Measurements from ENCODE around the gene MEF2B.
A peak's percentile ranks its signal among the peaks of the same experiment; 100 is the strongest.
"Not testable (repeated sequence)": the region's sequence is repeated elsewhere in the genome, so short reads cannot be mapped to it uniquely, and the experiment has no call there.

MEF2B gene

DNA sequence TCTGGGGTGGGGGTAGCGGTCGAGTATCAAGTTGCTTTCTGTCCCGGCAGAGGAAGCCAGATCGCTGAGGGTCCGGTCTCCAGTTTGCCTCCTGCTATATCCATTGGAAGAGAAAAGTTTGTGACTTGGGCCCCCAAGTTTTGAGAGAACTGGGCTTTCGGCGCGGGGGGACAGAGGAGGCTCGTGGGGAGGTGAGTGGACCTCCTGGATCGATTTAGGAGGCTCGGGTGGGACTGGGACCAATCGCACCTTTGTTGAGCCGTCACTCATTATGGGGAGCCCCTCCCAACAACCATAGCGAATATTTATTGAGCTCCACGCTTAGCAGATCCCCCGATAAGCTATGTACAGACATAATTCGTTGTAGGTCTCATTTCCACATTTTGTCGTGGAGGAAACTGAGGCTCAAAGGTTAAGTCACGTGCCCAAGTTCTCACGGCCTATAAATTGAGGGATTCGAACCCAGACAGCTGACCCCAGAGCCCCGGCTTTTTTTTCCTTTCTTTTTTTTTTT, 22.9 kb upstream of the MEF2B start:
- no peak for DNase-seq

DNA sequence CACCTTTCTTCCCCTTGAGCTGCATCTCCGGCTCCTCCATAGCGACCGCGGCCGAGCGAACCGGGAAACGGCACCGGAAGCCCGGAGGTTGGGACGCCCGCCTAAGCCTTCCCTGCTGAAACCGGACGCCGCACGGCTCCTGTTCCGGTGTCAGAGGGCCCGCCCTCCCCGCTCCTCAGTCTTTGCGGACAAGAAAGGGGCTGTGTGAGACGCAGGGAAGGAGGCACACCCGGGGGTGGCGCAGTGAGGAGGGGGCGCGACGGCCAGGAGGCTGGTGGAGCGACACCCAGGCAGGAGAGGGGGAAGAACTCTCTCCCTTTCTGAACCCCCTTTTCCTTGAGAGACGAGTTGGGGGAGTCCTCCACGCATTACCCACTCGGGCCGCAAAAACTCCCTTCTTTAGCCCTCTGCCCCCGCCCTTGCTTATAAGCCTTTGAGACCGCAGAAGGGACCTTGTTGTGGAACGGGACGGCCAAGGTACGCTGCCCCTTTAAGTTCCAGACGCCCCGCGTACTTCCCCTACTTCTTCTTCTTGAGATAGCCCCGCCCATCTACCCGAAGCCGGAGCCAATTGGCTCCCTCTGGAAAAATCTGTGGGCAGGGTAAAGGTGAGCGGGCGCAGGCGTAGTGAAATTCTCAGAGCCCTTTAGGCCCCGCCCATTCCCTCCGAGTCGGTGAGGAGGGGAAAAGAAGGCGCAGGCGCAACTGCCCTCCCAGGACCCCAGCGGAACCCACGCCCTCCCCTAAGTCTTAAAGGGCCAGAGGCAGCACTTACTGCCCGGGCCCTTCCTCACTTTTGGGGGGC, 22.2 kb upstream of the MEF2B start, which contains the start of the genes BORCS8 and RFXANK:
Gene BORCS8, minus strand, starts transcription at position 75 of the 805 bp plus-strand sequence. Its CDS starts 35 bp downstream, at position 40.
Gene RFXANK, plus strand, starts transcription at position 181 of the 805 bp plus-strand sequence. CDS start 1,689 bp downstream, outside the sequence.
- peak; percentile 98 for DNase-seq

DNA sequence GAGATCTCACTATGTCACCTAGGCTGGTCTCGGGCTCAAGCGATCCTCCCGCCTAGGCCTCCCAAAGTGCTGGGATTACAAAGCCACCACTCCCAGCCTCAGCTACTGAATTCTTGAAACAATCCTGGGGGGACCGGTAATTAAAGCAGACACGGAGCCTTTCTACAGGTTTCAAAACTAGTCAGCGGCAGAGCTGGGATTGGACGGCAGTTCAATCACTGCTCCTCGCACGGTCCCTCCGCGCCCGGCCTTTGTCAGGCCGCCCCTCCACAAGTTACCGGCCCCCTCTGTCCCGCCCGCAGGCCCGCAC, 21.7 kb upstream of the MEF2B start:
- no peak for DNase-seq

DNA sequence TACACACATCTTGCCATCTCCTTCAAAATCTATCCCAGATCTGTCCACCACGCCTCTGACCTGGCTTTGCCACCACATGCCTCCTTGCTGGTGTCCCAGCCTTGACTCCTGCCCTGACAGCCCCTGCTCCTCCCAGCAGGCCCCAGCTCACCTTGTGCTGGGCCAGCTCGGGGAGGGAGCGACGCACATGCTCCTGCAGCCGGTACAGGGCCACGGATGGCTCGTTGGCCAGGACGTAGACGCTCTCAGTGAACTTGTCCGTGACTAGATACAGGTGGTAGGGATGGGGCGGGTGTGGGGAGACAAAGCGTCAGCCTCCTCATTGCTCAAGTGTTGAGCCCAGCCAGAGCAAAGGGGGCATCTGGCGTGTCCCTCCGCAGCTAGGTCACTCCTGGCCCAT, 16.7 kb upstream of the MEF2B start:
- DNase-seq, result no peak

DNA sequence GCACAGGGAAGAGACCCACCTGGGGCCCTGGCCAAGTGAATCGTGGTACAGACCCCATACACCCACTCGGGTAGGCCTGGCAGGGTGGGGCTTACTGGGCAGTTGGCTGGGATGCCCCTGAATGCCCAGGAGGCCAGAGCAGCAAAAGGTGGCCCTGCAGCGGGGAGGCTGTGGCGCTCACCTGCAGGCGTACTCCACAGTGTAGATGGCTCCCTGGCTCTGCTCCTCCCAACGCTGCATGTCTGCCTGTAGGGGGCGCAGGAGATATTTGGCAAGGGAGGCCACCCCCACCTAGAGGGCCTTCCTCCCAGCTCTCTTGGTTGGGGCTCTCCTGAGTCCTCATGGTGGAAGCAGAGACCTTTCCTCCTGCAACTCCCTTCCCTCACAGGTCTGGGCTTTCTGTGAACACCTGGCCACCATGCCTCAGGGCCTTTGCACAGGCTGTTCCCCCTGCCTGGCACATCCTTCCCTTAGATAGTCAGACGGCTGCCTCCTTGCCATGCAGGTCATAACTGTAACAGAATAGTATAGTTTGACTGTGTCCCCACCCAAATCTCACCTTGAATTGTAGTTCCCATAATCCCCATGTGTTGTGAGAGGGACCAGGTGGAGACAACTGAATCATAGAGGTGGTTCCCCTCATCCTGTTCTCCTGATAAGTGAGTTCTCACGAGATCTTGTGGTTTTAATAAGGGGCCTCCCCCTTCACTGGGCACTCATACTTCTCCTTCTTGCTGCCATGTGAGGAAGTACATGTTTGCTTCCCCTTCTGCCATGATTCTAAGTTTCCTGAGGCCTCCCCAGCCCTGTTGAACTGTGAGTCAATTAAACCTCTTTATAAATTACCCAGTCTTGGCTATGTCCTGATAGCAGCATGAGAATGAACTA, 16.0 kb upstream of the MEF2B start:
- DNase-seq, result peak; percentile 63

DNA sequence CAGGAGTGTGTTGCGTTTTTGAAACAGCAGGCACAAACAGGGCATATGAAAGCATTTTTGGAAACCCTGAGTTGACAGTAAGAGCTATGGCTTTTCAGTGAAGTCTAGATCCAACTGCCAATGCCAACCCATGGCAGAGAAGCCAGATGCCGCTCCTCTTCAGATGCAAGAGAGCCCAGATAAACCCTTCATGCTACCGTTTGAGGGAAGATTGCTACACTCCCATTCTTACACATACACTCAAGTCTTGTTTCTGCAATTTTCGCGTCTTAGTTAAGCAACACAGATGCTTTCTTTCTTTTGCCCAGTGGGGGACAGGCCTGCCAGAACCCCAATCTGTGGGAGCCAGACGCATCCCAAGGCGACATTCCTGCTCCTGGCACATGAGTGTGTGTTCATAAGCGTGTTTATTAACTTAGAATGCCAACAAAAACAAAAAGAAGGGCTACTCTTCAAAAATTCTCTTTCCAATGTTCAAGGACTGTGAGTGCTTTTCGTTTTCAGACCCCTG, 11.5 kb upstream of the MEF2B start:
- DNase-seq, result no peak

DNA sequence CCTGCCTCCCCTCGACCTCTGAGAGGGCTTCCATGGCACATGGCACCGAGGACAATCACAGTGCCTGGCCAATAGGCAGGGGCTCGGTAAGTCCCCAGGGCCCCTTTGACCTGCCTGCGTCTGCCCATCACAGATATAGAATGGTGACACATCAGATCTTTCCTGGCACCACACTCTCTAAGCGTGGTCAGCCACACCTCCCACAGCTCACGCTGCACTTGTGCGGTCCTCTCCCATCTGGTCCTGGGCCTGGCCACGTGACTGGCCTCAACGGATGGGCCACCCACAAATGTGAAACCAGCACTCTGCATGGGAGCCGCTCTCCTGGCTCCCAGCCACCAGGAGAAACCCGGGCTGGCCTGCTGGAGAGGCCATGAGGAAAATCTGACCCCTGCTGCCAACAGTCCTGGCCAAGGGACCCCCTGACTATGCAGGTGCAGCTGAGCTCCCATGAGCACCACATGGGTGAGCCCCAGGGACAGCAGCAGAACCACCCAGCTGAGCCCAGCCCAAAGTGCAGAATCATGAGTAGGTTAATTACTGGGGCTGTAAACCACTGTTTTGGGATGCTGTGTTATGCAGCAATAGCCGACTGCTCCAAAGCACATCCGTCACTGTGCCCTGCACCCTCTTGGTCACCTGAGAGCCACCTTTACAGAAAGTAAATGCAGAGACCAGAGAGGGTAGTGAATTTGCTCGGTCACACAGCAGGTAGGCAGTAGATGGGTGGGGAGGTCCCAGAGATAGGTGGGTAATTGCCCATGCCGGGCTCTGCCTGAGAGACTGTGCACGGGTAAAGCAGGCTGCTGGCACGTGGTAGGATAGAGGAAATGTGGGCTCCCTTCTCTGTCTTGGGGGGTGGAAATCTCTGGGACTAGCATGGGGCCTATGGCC, 9.7 kb upstream of the MEF2B start:
- no peak for DNase-seq

DNA sequence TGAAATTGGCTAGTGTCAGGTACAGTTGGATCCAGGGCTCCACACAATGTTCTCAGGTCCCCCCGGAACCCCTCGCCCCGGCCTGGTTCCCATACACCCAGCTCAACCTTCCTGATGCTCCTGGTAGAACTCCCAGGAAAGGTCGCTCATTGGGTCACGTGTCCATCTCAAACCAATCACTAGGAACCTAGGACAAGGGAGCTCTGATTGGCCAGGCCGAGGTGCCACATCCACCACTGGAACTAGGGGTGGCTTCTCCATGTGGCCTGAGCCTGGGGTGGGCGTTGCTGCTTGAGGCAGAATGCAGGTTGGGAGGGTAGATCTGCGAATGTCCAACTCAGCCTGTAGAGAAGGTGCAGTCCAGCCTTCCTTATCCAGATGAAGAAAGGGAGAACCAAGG, 6.9 kb upstream of the MEF2B start:
- DNase-seq, result no peak

DNA sequence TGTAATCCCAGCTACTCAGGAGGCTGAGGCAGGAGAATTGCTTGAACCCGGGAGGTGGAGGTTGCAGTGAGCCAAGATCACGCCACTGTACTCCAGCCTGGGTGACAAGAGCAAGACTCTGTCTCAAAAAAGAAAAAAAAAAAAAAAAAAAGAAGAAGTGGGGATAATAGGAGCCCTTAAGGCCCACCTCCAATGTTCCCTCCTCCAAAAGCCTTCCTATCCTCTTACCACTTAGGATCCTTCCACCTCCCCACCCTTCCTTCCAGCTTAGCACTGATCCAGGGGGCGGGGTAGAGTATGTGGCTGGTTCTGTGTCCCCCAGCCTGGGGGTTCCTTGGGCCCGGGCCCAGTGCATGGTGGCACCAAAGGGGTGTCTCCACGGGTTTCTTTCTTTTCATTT, 3.2 kb upstream of the MEF2B start:
- DNase-seq, result not testable (repeated sequence)

DNA sequence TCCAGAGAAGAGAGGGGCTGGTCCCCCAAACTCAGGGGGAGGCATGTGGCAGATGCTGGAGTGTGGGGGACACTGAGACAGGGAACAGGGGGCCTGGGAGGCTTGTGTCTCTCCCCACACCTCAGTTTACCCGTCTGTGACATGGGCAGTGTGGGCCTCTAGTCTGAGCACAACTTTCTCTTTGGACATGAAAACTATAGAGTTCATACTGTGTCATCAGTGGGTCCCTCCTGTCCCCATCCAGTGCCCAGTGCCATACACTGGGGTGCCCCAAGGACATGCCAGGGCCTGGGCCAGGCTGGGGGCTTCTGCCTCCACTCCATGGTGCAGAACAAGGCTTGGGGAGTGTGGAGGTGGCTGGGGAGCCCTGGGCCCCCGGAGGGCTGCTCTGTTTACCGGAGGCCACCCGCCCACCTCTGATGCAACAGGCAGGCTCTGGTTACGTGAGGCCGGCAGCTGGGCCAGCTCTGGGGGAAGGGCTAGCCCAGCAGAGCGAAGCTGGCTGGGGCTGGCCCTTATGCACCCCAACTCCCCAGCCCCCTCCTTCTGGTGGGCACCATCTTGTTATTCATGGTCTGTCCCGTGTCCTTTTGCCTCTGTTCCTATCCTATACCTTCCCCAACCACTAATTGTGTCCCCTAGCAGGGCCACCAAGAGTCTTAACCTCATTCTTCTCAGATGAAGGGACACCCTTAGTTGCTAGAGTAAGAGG, 1.9 kb upstream of the MEF2B start:
- DNase-seq, result no peak

DNA sequence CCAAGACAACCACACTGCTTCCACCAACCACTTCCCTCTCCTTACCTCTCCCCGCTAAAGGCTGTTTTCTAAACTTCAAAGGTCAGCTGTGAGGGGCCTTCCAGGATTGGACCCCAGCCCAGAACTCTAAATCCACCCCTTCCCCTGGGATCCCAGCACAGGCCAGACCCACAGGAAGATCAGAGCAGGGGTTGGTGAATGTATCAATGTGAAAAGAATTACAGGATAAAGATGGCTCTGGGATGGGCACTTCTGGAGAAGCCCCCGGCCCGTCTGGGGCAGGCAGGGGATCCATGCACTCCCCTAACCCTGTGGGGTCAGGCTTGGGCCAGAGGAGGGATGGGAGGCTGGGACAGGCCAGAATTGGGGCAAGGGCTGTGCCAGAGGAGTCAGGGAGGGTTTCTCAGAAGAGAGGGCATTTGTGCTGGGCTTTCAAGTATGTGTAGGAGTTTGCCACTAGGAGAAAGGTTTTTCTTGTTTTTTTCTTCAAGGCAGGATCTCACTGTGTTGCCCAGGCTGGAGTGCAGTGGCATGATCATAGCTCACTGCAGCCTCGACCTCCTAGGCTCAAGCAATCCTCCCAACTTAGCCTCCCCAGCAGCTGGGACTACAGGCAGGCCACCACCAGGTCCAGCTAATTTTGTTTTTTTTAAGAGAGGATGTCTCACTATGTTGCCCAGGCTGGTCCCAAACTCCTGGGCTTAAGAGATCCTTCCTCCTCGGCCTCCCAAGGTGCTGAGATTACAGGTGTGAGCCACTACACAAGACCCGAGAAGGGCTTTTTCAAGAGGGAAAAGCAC, 1.0 kb upstream of the MEF2B start:
- DNase-seq, result no peak

DNA sequence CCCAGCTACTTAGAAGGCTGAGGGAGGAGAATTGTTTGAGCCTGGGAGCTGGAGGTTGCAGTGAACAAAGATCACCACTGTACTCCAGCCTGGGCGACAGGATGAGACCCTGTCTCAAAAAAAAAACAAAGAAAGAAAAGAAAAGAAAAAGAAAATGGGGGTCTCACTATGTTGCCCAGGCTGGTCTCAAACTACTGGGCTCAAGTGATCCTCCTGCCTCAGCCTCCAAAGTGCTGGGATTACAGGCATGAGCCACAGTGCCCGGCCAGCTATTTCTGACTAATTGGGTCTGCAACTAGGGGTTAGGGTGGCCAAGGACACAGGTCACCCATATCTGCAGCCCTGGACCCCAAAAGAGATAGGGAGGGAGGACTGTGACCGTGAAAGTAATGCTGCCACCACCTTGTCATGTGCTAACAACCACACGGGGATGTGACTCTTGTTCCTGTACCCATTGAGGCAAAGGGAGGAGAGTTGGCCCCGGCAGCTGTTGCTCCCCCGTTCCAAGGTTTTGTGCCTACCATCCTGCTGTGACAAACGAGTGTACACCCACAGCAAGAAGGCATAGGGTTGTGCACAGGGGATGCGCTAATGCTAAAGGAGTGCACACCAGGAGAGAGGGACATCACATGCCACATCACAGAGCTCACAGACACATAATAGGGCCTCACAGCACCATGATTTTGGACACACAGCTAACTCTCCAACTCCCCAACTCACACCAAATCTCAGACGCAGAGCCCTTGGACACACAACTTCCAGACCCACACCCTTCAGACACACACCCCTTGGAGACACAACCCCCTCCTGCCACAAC, 619 bp downstream of the MEF2B start:
- DNase-seq, result no peak

DNA sequence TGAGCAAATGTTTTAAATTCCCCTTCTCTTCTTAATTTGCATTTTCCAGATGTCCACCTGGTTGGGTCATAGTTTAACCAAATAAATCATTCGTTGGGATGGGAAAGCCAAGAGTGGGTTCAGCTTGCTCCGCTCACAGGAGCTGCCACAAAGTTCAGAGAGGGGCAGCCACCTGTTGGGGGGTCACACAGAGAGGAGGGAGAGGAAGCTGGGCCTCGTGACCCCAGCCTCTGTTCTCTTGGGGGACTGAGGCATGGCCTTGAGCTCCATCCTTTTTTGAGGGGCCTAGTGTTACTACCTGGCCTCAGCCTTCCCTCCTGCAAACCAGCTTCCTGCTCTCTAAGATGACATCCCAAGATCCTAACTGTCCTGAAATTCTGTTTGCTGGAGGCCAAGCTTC, 2.5 kb downstream of the MEF2B start:
- DNase-seq, result no peak

DNA sequence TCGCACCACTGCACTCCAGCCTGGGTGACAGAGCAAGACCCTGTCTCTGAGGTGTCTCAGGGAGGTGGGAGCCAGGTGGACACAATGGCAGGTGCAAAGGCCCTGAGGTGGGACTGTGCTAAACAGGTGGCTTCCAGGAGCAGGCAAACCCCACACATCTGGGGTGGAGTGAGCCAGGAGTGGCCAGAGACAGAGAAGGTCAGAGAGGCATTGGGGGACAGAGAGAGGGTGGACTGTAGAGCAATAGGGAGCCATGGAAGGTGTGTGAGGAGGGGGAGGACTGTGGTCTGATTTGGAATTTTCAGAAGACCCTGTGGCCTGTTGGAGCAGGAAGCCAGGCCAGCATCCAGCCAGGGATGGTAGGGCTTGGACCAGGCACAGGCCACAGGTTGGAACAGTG, 4.7 kb downstream of the MEF2B start:
- no peak for DNase-seq

DNA sequence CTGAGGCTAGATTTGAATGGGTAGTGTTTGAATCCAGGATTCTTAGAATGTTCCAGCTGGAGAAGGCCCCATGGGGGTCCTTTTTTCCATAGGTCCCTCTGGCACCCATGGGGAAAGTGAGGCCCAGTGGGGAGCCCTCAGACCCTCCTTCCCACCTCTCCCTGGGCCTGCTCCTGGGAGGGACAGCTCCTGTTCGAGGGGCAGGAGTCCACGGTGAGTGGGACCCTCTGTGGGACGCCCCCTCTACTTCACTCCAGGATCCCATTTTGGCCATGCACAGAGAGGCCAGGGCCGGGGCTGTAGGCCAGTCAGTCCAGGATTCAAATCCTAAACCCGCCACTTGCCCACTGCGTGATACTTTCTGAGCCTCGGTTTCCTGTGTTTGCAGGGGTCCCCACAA, 7.6 kb downstream of the MEF2B start:
- DNase-seq, result no peak

DNA sequence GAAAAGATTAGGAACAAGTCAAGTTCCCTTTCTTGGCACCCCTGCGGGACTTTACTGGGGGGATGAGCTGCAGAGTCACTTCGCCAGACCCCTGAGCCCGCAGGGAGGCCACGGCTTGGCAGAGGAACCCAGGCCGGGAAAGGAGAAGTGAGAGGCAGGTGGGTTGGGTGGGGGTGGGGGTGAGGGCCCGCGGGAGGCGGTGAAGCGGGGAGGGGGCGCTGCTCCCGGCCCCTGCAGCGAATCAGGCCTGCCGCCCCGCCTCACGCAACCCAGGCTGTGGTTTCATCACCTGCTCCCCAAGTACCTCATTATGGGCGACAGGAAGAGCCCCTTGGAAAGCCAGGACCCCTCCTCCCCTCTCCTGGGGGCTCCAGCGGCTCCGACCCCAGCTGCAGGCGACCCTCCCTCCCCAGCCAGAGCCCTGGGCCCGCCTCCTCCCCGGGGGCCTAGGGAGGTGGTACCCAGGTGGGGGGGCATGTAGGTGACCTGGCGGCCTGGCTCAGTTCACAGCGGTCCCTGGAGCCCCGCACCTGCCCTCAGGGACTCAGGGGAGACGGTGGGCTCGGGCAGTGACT, 9.5 kb downstream of the MEF2B start:
- DNase-seq, result no peak

DNA sequence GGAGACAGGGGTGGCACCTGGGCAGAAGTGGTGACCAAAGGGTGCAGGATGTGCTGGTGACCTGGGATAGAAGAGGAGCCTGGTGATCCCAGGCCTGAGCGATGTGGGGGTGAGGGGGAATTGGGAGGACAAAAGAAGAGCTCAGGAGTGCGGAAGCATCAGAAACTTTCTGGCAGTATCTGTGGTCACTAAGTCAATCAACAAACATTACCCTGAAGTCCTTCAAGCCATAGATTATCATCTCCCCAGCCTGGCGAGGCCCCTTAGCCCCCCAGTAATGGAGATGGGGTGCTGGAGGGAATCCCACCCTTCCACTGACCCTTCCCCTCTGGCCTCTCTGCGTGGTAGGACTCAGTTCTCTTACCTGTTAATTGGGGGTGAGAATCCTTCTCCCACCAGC, 10.5 kb downstream of the MEF2B start:
- DNase-seq, result no peak

DNA sequence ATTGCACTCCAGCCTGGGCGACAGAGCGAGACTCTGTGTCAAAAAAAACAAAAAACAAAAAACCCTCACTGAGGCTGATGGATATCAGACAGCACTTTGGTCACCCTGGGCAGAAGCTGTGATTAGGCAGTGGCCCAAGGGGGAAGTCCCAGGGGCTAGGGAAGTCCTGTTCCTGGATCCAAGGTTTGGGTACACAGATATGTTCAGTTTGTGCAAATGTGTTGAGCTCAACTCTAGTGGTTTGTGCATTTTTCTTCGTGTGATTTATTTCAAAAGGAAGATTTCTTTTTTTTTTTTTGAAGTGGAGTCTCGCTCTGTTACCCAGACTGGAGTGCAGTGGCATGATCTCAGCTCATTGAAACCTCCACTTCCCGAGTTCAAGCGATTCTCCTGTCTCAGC, 12.3 kb downstream of the MEF2B start:
- no peak for DNase-seq

DNA sequence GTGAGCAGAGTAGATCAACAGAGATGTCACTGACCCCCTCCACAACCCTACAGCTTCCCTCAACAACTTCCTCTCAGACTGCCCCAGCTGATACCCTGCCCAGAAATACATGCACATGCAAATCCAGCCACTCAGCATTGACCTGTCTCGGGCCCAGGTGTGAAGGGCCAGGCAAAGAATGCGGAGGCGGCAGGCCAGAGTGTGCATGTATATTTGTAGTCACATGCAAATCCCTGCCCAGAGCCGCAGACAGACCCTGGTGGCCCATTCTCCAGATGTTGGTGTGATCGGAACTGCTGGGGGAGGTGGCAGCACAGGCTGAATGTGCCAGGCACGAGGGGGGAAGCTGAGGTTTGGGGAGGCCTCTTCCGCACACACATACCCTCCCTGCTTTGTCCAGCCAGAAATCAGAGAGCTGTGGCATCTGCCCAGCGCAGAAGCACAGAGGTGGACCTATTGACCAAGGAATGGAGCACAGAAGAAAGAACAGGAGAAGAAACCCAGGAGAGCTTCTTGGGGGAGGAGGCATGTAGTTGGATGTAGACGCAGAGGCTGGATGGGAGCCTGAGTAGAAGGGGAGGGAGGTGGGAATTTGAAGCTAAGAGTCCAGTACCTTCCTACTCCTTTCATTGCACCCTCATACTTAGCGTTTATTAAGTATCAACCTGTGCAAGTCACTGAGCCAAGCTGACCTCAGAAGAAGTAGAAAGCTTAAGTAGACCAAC, 14.4 kb downstream of the MEF2B start:
- DNase-seq, result no peak

Data from GDM1 (cell line).